Prostate gland (tissue), 2 donors: ENCODE results near the gene TSHZ2.

Source experiments
- POLR2A ChIP-seq: fragments of 450-650 bp; IDR thresholded peaks from one replicate; pipeline ENCODE4 v1.6.1; 2016; ENCODE audit warnings: antibody characterized with exemption, mild to moderate bottlenecking
- TF ChIP-seq, protein P1 (sequence below), 4 experiments: fragments of 200-600 bp in 2 of 4; fragments of 450-650 bp in 2 of 4; sonication (generic) in 2 of 4; IDR thresholded peaks; 1 replicate in 3 of 4; 2 replicates in 1 of 4; pipeline ENCODE4 v1.5.1; 2016 to 2019; ENCODE audit warnings: antibody characterized with exemption in 4 of 4, mild to moderate bottlenecking in 2 of 4, moderate library complexity in 2 of 4

DNA sequence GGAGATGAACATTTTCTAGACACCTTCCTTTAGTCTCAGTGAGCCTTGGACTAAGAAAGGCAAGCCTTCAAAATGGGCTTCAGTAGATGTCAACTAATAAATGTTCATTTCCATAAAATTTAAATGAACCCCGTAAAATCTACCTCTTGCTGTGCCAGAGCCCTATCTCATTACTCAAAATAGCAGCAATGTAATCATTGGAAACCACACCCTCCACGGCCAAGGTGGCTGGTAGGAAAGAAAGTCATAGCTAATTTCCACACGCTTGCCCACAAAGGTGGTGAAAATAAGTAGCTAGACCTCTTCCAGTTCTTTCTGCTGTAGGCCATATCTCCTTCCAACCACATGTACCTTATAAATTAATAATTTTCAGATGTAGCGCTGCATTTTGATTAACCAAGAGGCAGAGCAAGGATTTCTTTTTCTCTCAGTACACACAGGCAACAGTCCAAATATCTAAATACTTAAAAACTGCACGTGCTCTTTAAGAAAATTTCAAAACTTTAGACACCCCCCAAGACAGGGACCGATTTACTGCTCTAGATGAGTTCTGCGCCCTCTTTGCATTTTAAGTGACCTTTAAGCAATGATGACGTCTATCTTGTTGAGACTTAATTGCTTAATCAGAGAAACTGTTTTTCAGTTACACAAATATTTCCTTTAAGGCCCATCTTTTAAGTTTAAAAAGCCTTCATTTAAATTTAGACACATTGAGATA is 330.7 kb downstream of the TSHZ2 start:
- no peak for TF ChIP-seq POLR2A
- TF ChIP-seq, protein P1, sequence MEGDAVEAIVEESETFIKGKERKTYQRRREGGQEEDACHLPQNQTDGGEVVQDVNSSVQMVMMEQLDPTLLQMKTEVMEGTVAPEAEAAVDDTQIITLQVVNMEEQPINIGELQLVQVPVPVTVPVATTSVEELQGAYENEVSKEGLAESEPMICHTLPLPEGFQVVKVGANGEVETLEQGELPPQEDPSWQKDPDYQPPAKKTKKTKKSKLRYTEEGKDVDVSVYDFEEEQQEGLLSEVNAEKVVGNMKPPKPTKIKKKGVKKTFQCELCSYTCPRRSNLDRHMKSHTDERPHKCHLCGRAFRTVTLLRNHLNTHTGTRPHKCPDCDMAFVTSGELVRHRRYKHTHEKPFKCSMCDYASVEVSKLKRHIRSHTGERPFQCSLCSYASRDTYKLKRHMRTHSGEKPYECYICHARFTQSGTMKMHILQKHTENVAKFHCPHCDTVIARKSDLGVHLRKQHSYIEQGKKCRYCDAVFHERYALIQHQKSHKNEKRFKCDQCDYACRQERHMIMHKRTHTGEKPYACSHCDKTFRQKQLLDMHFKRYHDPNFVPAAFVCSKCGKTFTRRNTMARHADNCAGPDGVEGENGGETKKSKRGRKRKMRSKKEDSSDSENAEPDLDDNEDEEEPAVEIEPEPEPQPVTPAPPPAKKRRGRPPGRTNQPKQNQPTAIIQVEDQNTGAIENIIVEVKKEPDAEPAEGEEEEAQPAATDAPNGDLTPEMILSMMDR (IDR thresholded peaks at IDR 0.05): no peak
